NCI-H2171 treated with DMSO at 0.1 percent for 48 hours (cell line): ENCODE results near the gene DNAJC17.

ENCODE experiments used
- DNase-seq: peaks from one replicate; lab custom pipeline; 2025; lab: John Stamatoyannopoulos, UW

DNAJC17 gene

GRCh38 chr15:40766194-40766815 lies 41.0 kb downstream of the DNAJC17 start:
- DNase-seq, result no peak

GRCh38 chr15:40764629-40765103 lies 42.6 kb downstream of the DNAJC17 start:
- no peak for DNase-seq

GRCh38 chr15:40763801-40764628 lies 43.3 kb downstream of the DNAJC17 start, which contains the start of gene GCHFR:
Gene GCHFR (plus strand): TSS chr15:40764068. CDS start chr15:40764181, 113 bp downstream.
- DNase-seq, result no peak

- DNase-seq, result no peak
These were observed 44.1 kb downstream of the DNAJC17 start for GRCh38 chr15:40762919-40763800.

GRCh38 chr15:40759961-40760360 lies 47.3 kb downstream of the DNAJC17 start:
- DNase-seq, result no peak

- no peak for DNase-seq
These were observed 50.3 kb downstream of the DNAJC17 start for GRCh38 chr15:40756938-40757337.

GRCh38 chr15:40755812-40756208 lies 51.5 kb downstream of the DNAJC17 start:
- peak; percentile 55 for DNase-seq

GRCh38 chr15:40754883-40755811 lies 52.1 kb downstream of the DNAJC17 start, which contains the start of gene RMDN3:
Gene RMDN3 (minus strand): TSS chr15:40755254. CDS start chr15:40754783, 471 bp downstream.
- DNase-seq, result peak; percentile 95

GRCh38 chr15:40754574-40754882 lies 52.7 kb downstream of the DNAJC17 start:
- no peak for DNase-seq

- DNase-seq, result no peak
These were observed 55.5 kb downstream of the DNAJC17 start for GRCh38 chr15:40751745-40752144.

GRCh38 chr15:40750885-40751284 lies 56.4 kb downstream of the DNAJC17 start:
- no peak for DNase-seq

- no peak for DNase-seq
These were observed 58.1 kb downstream of the DNAJC17 start for GRCh38 chr15:40749151-40749630.

- DNase-seq, result no peak
These were observed 59.3 kb downstream of the DNAJC17 start for GRCh38 chr15:40747685-40748631.

- peak; percentile 44 for DNase-seq
These were observed 60.3 kb downstream of the DNAJC17 start for GRCh38 chr15:40746916-40747418.

- DNase-seq, result peak; percentile 98
These were observed 62.5 kb downstream of the DNAJC17 start for GRCh38 chr15:40744815-40745152.

- peak; percentile 73 for DNase-seq
These were observed 63.1 kb downstream of the DNAJC17 start for GRCh38 chr15:40743921-40744814.

- no peak for DNase-seq
These were observed 63.8 kb downstream of the DNAJC17 start for GRCh38 chr15:40743485-40743901.

- DNase-seq, result no peak
These were observed 67.4 kb downstream of the DNAJC17 start for GRCh38 chr15:40739854-40740253.

- DNase-seq, result peak; percentile 9
These were observed 68.2 kb downstream of the DNAJC17 start for GRCh38 chr15:40739047-40739446.
